WTC11 (cell line): ENCODE data around the gene GNPTG. TPM values are rescaled to one million over a fixed set of nuclear protein-coding genes. Genes with fewer than 3 reads are reported as not detected.

ENCODE experiments used
- ATAC-seq: fragments of 200-7000 bp; cut with Tn5 transposase; 2 replicates; pipeline ENCODE4 v1.10.0; 2021; ENCODE audit warnings: mild to moderate bottlenecking, moderate library complexity
- CTCF ChIA-PET: fragments of 300-600 bp; sonication (Branson Sonifier 250); formaldehyde crosslinking; loops from one replicate; lab custom pipeline; 2021; ENCODE audit warnings: antibody characterized with exemption; lab: Charles Lee
- POLR2A ChIA-PET: fragments of 350-600 bp; sonication (Branson Sonifier 250); formaldehyde crosslinking; loops from one replicate; lab custom pipeline; 2021; ENCODE audit warnings: antibody characterized with exemption; lab: Charles Lee
- DNase-seq: peaks from one replicate; pipeline ENCODE4 v3.0.0; 2021; ENCODE audit warnings: low spot score
- H3K27ac Mint-ChIP-seq: 2 replicates; pipeline ENCODE4 v1.8.0; 2021; ENCODE audit warnings: mixed read lengths
- H3K27me3 Mint-ChIP-seq: 2 replicates; pipeline ENCODE4 v1.8.0; 2021; ENCODE audit warnings: low read depth, mild to moderate bottlenecking, moderate library complexity, mixed read lengths
- H3K36me3 Mint-ChIP-seq: 2 replicates; pipeline ENCODE4 v1.8.0; 2021; ENCODE audit warnings: mixed read lengths
- H3K4me1 Mint-ChIP-seq: 2 replicates; pipeline ENCODE4 v1.8.0; 2022; ENCODE audit warnings: mixed read lengths
- H3K4me3 Mint-ChIP-seq: 2 replicates; pipeline ENCODE4 v1.8.0; 2021; ENCODE audit warnings: mild to moderate bottlenecking, moderate library complexity, mixed read lengths
- H3K9me3 Mint-ChIP-seq: 2 replicates; pipeline ENCODE4 v1.8.0; 2021; ENCODE audit warnings: mixed read lengths
- ELF4 ChIP-seq: sonication (generic); formaldehyde crosslinking; IDR thresholded peaks from 2 replicates; pipeline ENCODE4 v1.8.1; 2022; ENCODE audit warnings: low read depth, mild to moderate bottlenecking, moderate library complexity, missing genetic modification reagents
- ERG ChIP-seq: fragments of 250-450 bp; sonication (Bioruptor Pico); IDR thresholded peaks from 2 replicates; pipeline ENCODE4 v1.8.0; 2021; ENCODE audit warnings: mild to moderate bottlenecking
- ETV6 ChIP-seq: sonication (generic); formaldehyde crosslinking; IDR thresholded peaks from 2 replicates; pipeline ENCODE4 v1.8.1; 2022; ENCODE audit warnings: mild to moderate bottlenecking, missing genetic modification reagents
- FOXP1 ChIP-seq: sonication (generic); formaldehyde crosslinking; IDR thresholded peaks from 2 replicates; pipeline ENCODE4 v1.8.0; 2022; ENCODE audit warnings: missing genetic modification reagents, mild to moderate bottlenecking, moderate library complexity, borderline replicate concordance
- GRHL2 ChIP-seq: fragments of 250-450 bp; sonication (Bioruptor Pico); IDR thresholded peaks from 2 replicates; pipeline ENCODE4 v1.8.0; 2022; ENCODE audit warnings: mild to moderate bottlenecking, moderate library complexity; ENCODE audit not compliant: insufficient replicate concordance, severe bottlenecking
- MAX ChIP-seq: sonication (generic); formaldehyde crosslinking; IDR thresholded peaks from 2 replicates; pipeline ENCODE4 v1.8.0; 2022; ENCODE audit warnings: mild to moderate bottlenecking, missing genetic modification reagents
- PRDM15 ChIP-seq: sonication (generic); formaldehyde crosslinking; IDR thresholded peaks from 2 replicates; pipeline ENCODE4 v1.8.0; 2022; ENCODE audit warnings: missing genetic modification reagents
- PREB ChIP-seq: sonication (generic); formaldehyde crosslinking; IDR thresholded peaks from 2 replicates; pipeline ENCODE4 v1.8.1; 2022; ENCODE audit warnings: mild to moderate bottlenecking, missing genetic modification reagents, moderate library complexity, borderline replicate concordance
- SOX15 ChIP-seq: fragments of 250-450 bp; sonication (Bioruptor Pico); IDR thresholded peaks from 2 replicates; pipeline ENCODE4 v1.9.0; 2021; ENCODE audit warnings: mild to moderate bottlenecking
- STAT6 ChIP-seq: sonication (generic); formaldehyde crosslinking; conservative IDR thresholded peaks from 2 replicates; pipeline ENCODE4 v1.8.1; 2023; ENCODE audit warnings: mild to moderate bottlenecking, low read depth, missing genetic modification reagents, moderate library complexity
- ZBTB21 ChIP-seq: sonication (generic); formaldehyde crosslinking; IDR thresholded peaks from 2 replicates; pipeline ENCODE4 v1.8.1; 2023; ENCODE audit warnings: mild to moderate bottlenecking, missing genetic modification reagents, borderline replicate concordance
- ZMAT4 ChIP-seq: fragments of 250-450 bp; sonication (Bioruptor Pico); IDR thresholded peaks from 2 replicates; pipeline ENCODE4 v1.9.0; 2021; ENCODE audit warnings: mild to moderate bottlenecking
- ZNF232 ChIP-seq: sonication (generic); formaldehyde crosslinking; IDR thresholded peaks from 2 replicates; pipeline ENCODE4 v1.8.0; 2022; ENCODE audit warnings: mild to moderate bottlenecking, missing genetic modification reagents
- ZNF263 ChIP-seq: sonication (generic); formaldehyde crosslinking; IDR thresholded peaks from 2 replicates; pipeline ENCODE4 v1.8.1; 2022; ENCODE audit warnings: low read depth, mild to moderate bottlenecking, moderate library complexity, missing genetic modification reagents
- ZNF281 ChIP-seq: sonication (generic); formaldehyde crosslinking; IDR thresholded peaks from 2 replicates; pipeline ENCODE4 v1.8.0; 2023; ENCODE audit warnings: mild to moderate bottlenecking, missing genetic modification reagents
- ZNF416 ChIP-seq: fragments of 250-450 bp; sonication (Bioruptor Pico); IDR thresholded peaks from 2 replicates; pipeline ENCODE4 v1.9.0; 2021; ENCODE audit warnings: mild to moderate bottlenecking, inconsistent platforms
- ZNF423 ChIP-seq: fragments of 250-450 bp; sonication (Bioruptor Pico); IDR thresholded peaks from 2 replicates; pipeline ENCODE4 v2.1.2; 2022; ENCODE audit warnings: mild to moderate bottlenecking, moderate library complexity
- ZNF512 ChIP-seq: sonication (generic); formaldehyde crosslinking; IDR thresholded peaks from 2 replicates; pipeline ENCODE4 v1.8.1; 2022; ENCODE audit warnings: missing genetic modification reagents, borderline replicate concordance
- total RNA-seq: library from RNA; stranded (reverse); gene quantifications from 3 replicates; pipeline ENCODE4 v1.2.3, GENCODE V29; 2021

The GNPTG gene
- total RNA-seq, 1 experiment from 2014 or later = 35.9 TPM

- no peaks in the 10 kb centered on the region for H3K36me3 Mint-ChIP-seq
- H3K27me3 Mint-ChIP-seq = no peaks in the 10 kb centered on the region
- peaks cover 9% of the 10 kb centered on the region for H3K4me1 Mint-ChIP-seq
- ChIA-PET CTCF (interaction anchor here (0.9 to 1.1 kb wide), 3 partner anchors 8 to 20 kb away, joined by 3 read pairs; no protein-coding TSS in a partner anchor), POLR2A (no interaction called here)
- H3K9me3 Mint-ChIP-seq = no peaks in the 10 kb centered on the region
- TF ChIP-seq ZNF423 (CRISPR knock-in tag) = no peak
- no peak for TF ChIP-seq ZMAT4 (CRISPR knock-in tag)
- TF ChIP-seq PREB = no peak
- TF ChIP-seq STAT6 = no peak
- no peak for TF ChIP-seq ETV6 (CRISPR knock-in tag)
- TF ChIP-seq MAX (CRISPR knock-in tag) = no peak
- TF ChIP-seq SOX15 (CRISPR knock-in tag) = no peak
- TF ChIP-seq ELF4 (CRISPR knock-in tag) = no peak
- no peak for TF ChIP-seq ZNF232 (CRISPR knock-in tag)
- TF ChIP-seq ZNF281 (CRISPR knock-in tag) = no peak
- TF ChIP-seq ZNF512 (CRISPR knock-in tag) = no peak
- TF ChIP-seq ZNF416 (CRISPR knock-in tag) = no peak
- TF ChIP-seq ZBTB21 (CRISPR knock-in tag) = no peak
- no peak for TF ChIP-seq FOXP1 (CRISPR knock-in tag)
- no peak for TF ChIP-seq ZNF263 (CRISPR knock-in tag)
- TF ChIP-seq PRDM15 (CRISPR knock-in tag) = no peak
- TF ChIP-seq ERG = no peak
- TF ChIP-seq GRHL2 (CRISPR knock-in tag) = no peak
- TF ChIP-seq, all 79 proteins: peak for 0
- Mint-ChIP-seq H3K4me3 (peak overlapping the region; percentile 20; the same call in 1 of the 2 replicates), H3K27ac (no peak overlapping the region)
- ATAC-seq (no peak), DNase-seq (no peak)
These were observed 3.2 kb downstream of the GNPTG start for GRCh38 chr16:1354815-1355540.
